Kidney epithelial cell (primary cell): ENCODE measurements around the gene KNOP1. TPM values are rescaled to one million over a fixed set of nuclear protein-coding genes. Genes with fewer than 3 reads are reported as not detected.

Source experiments
- DNase-seq: peaks from one replicate; pipeline ENCODE4 v3.0.0-alpha.2; 2010; ENCODE audit warnings: low read depth
- H3K27me3 ChIP-seq: 2 replicates; pipeline ENCODE4 v1.6.0; 2011; ENCODE audit warnings: low read length; ENCODE audit not compliant: control insufficient read depth, insufficient read depth
- H3K36me3 ChIP-seq: 2 replicates; pipeline ENCODE4 v1.5.1; 2011; ENCODE audit warnings: low read length; ENCODE audit not compliant: control insufficient read depth, insufficient read depth
- H3K4me3 ChIP-seq: 2 replicates; pipeline ENCODE4 v1.5.1; 2011; ENCODE audit warnings: low read depth, mild to moderate bottlenecking, control low read depth, low read length
- CTCF ChIP-seq: IDR thresholded peaks from 2 replicates; pipeline ENCODE4 v1.5.1; 2011; ENCODE audit warnings: mild to moderate bottlenecking, moderate library complexity, low read length, control low read depth, inconsistent platforms; ENCODE audit not compliant: insufficient read depth, poor library complexity, severe bottlenecking
- total RNA-seq: library from RNA; depleted of rRNA; stranded (reverse); fragments of >200 nt; gene quantifications from 2 replicates; pipeline ENCODE4 v1.2.3, GENCODE V29; 2015

The KNOP1 gene
- total RNA-seq, 1 donor from 2014 or later, result 32.8 TPM

DNA sequence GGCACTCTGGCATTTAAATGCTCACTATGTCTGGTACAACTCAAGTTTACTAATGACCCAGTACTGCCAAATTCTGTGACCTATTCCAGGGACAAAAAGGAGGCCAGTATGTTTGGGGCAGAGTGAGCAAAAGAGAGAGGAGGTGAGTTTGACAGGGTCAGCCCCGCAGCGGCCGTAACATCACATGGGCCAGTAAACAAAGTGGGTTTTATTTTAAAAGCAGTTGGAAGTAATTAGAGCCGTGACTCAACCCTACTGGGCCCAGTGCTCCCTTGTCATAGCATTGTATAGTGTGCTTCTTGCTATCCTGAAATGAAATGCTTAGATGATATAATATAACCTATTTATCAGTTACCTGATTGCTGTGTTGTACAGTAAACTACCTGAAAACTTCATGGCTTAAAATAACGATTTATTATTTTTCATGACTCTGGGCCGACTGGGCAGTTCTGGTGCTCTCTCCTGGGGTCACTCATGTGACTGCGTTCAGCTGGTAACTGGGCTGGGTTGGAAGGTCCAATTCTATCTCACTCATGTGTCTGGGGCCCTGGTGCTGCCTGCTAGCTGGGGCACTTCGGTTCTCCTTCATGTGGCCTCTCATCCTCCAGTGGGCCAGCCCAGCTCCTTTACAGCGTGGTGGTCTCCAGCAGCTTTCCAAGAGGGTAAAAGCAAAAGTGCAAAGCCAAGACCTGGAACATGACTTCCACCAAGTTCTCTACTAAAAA, 27.4 kb upstream of the KNOP1 start:
- H3K4me3 ChIP-seq, result no peak overlapping the region
- H3K27me3 ChIP-seq, result no peaks in the 10 kb centered on the region
- DNase-seq, result no peak
- no peak for TF ChIP-seq CTCF
- no peaks in the 10 kb centered on the region for H3K36me3 ChIP-seq

- no peak for TF ChIP-seq CTCF
- H3K27me3 ChIP-seq, result no peaks in the 10 kb centered on the region
- H3K36me3 ChIP-seq, result no peaks in the 10 kb centered on the region
- H3K4me3 ChIP-seq, result no peak overlapping the region
- DNase-seq, result no peak
These were observed 26.6 kb upstream of the KNOP1 start for GRCh38 chr16:19744670-19745069.

- Histone ChIP-seq H3K36me3 (no peaks in the 10 kb centered on the region), H3K4me3 (no peak overlapping the region)
- no peak for TF ChIP-seq CTCF
These were observed 25.8 kb upstream of the KNOP1 start for GRCh38 chr16:19743816-19744159.

DNA sequence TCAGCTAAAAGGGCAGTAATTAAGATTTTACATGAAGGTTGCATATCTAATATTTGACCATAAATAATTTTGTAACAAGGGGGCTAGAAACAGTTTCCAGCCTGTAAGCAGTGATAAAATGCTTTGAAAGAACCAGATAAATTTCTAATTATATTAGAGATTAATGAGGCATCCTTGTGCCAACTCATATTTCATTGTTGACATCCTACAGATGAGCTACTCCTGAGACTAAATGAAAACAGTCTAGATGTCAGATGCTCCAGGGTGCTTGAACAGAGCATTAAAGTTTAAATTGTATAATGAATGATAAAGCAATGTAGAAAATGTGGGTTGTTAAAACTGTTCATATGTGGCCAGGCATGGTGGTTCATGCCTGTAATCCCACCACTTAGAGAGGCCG, 23.3 kb upstream of the KNOP1 start:
- H3K4me3 ChIP-seq, result no peak overlapping the region
- TF ChIP-seq CTCF, result no peak
- H3K36me3 ChIP-seq, result peaks cover 1% of the 10 kb centered on the region
- no peaks in the 10 kb centered on the region for H3K27me3 ChIP-seq
- no peak for DNase-seq

More at GRCh38 chr16:19743816-19744159, 25.8 kb upstream of the KNOP1 start:
- no peaks in the 10 kb centered on the region for H3K27me3 ChIP-seq
- no peak for DNase-seq

- no peak for TF ChIP-seq CTCF
- H3K27me3 ChIP-seq, result no peaks in the 10 kb centered on the region
- H3K4me3 ChIP-seq, result no peak overlapping the region
- DNase-seq, result no peak
- H3K36me3 ChIP-seq, result peaks cover 1% of the 10 kb centered on the region
These were observed 19.4 kb upstream of the KNOP1 start for GRCh38 chr16:19737306-19738038.
